SK-N-SH (cell line): ENCODE data around the gene TMEM59. TPM values are rescaled to one million over a fixed set of nuclear protein-coding genes. Genes with fewer than 3 reads are reported as not detected.
"Not testable (repeated sequence)": the region's sequence is repeated elsewhere in the genome, so short reads cannot be mapped to it uniquely, and the experiment has no call there.

Experiments
- CTCF ChIA-PET: fragments of 300-600, 350-600 bp; formaldehyde crosslinking; extraction: SDS; loops from one replicate; lab custom pipeline; 2021; lab: Yijun Ruan, JAX
- POLR2A ChIA-PET: fragments of 350-600 bp; sonication (Branson Sonifier 250); formaldehyde crosslinking; extraction: SDS; loops from one replicate; lab custom pipeline; 2020; ENCODE audit warnings: antibody characterized with exemption, inconsistent platforms; lab: Yijun Ruan, JAX
- DNase-seq: peaks from one replicate; pipeline ENCODE4 v3.0.0; 2012
- H2AFZ ChIP-seq: fragments of 200-600 bp; sonication (generic); 2 replicates; pipeline ENCODE4 v1.8.1; 2016; ENCODE audit warnings: antibody characterized with exemption, mild to moderate bottlenecking, low read depth
- H3F3A ChIP-seq: fragments of 200-600 bp; sonication (generic); replicated peaks from 2 replicates; pipeline ENCODE3; 2016; ENCODE audit warnings: antibody characterized with exemption, mild to moderate bottlenecking; ENCODE audit not compliant: insufficient read depth
- H3K27ac ChIP-seq, 2 experiments: fragments of 200-500 bp in 1 of 2; fragments of 200-600 bp in 1 of 2; sonication (Bioruptor generic) in 1 of 2; sonication (generic), shearing (Covaris generic) in 1 of 2; 2 replicates each; pipeline versions ENCODE4 v1.5.1 to v1.6.1; 2014 to 2016; ENCODE audit warnings: low read depth in 2 of 2, inconsistent platforms in 1 of 2, low read length in 1 of 2, mild to moderate bottlenecking in 1 of 2, mixed read lengths in 1 of 2
- H3K27me3 ChIP-seq: fragments of 200-600 bp; sonication (generic), shearing (Covaris generic); 2 replicates; pipeline ENCODE4 v1.6.1; 2016; ENCODE audit warnings: mixed run types; ENCODE audit not compliant: insufficient read depth
- H3K36me3 ChIP-seq, 2 experiments: fragments of 200-500 bp in 1 of 2; fragments of 200-600 bp in 1 of 2; sonication (Bioruptor generic) in 1 of 2; sonication (generic) in 1 of 2; replicated peaks in 1 of 2; 2 replicates each; pipeline versions ENCODE3 to v1.5.1; 2014 to 2016; ENCODE audit warnings: low read length in 1 of 2, mild to moderate bottlenecking in 1 of 2; ENCODE audit not compliant: insufficient read depth in 2 of 2, control insufficient read depth in 1 of 2
- H3K4me1 ChIP-seq, 2 experiments: fragments of 200-500 bp in 1 of 2; fragments of 200-600 bp in 1 of 2; sonication (Bioruptor generic) in 1 of 2; sonication (generic), shearing (Covaris generic) in 1 of 2; 2 replicates each; pipeline versions ENCODE4 v1.5.1 to v1.6.1; 2014 to 2016; ENCODE audit warnings: low read depth in 1 of 2, low read length in 1 of 2, mixed run types in 1 of 2; ENCODE audit not compliant: insufficient read depth in 2 of 2, control insufficient read depth in 1 of 2
- H3K4me2 ChIP-seq: fragments of 200-600 bp; sonication (generic), shearing (Covaris generic); 2 replicates; pipeline ENCODE4 v1.6.1; 2017; ENCODE audit warnings: mixed run types
- H3K4me3 ChIP-seq, 2 experiments: fragments of 200-500 bp in 1 of 2; fragments of 200-600 bp in 1 of 2; sonication (Bioruptor generic) in 1 of 2; sonication (generic), shearing (Covaris generic) in 1 of 2; 2 replicates each; pipeline versions ENCODE4 v1.5.1 to v1.8.1; 2014 to 2016; ENCODE audit warnings: low read depth in 2 of 2, inconsistent platforms in 1 of 2, low read length in 1 of 2, mild to moderate bottlenecking in 1 of 2, mixed read lengths in 1 of 2, moderate library complexity in 1 of 2
- H3K79me2 ChIP-seq: fragments of 200-600 bp; sonication (generic); 2 replicates; pipeline ENCODE4 v1.8.1; 2017; ENCODE audit warnings: mild to moderate bottlenecking; ENCODE audit not compliant: insufficient read depth
- H3K9ac ChIP-seq: fragments of 200-600 bp; sonication (generic); 2 replicates; pipeline ENCODE4 v1.6.1; 2017; ENCODE audit warnings: mixed run types
- H3K9me2 ChIP-seq: fragments of 200-600 bp; sonication (generic); 2 replicates; pipeline ENCODE4 v1.6.1; 2017; ENCODE audit warnings: mixed run types
- H3K9me3 ChIP-seq: fragments of 200-600 bp; sonication (generic); 2 replicates; pipeline ENCODE4 v1.6.1; 2017; ENCODE audit warnings: mixed run types, mild to moderate bottlenecking, moderate library complexity
- H4K20me1 ChIP-seq: fragments of 200-600 bp; sonication (generic); 2 replicates; pipeline ENCODE4 v1.6.1; 2017; ENCODE audit warnings: mild to moderate bottlenecking, mixed run types; ENCODE audit not compliant: insufficient read depth
- CHD2 ChIP-seq: fragments of 150-350 bp; IDR thresholded peaks from 2 replicates; pipeline ENCODE4 v1.6.1; 2018; ENCODE audit warnings: low read length; ENCODE audit not compliant: partially characterized antibody
- CTCF ChIP-seq: fragments of 200-600 bp; sonication (generic); IDR thresholded peaks from 2 replicates; pipeline ENCODE4 v1.6.1; 2017; ENCODE audit warnings: antibody characterized with exemption, mild to moderate bottlenecking, moderate library complexity
- EZH2phosphoT487 ChIP-seq: fragments of 200-600 bp; sonication (generic); IDR thresholded peaks from 2 replicates; pipeline ENCODE4 v1.6.1; 2017; ENCODE audit warnings: low read depth, mixed run types, mild to moderate bottlenecking, antibody characterized with exemption, moderate library complexity, borderline replicate concordance
- FOSL2 ChIP-seq: IDR thresholded peaks from 2 replicates; pipeline ENCODE4 v1.4.0; 2012; ENCODE audit warnings: low read depth, mild to moderate bottlenecking, moderate library complexity, borderline replicate concordance
- IRF3 ChIP-seq: fragments of 150-350 bp; IDR thresholded peaks from 2 replicates; pipeline ENCODE4 v1.6.1; 2016; ENCODE audit warnings: mild to moderate bottlenecking, low read depth, low read length
- MEF2A ChIP-seq: IDR thresholded peaks from 2 replicates; pipeline ENCODE4 v1.4.0; 2012; ENCODE audit warnings: low read depth, borderline replicate concordance
- MXI1 ChIP-seq: IDR thresholded peaks from 2 replicates; pipeline ENCODE4 v1.6.1; 2012; ENCODE audit warnings: mild to moderate bottlenecking, low read depth, low read length, improper control_type of control experiment
- NRF1 ChIP-seq: IDR thresholded peaks from 2 replicates; pipeline ENCODE4 v1.6.1; 2012; ENCODE audit warnings: low read depth, mild to moderate bottlenecking, low read length
- PBX3 ChIP-seq: IDR thresholded peaks from 2 replicates; pipeline ENCODE4; 2012
- POLR2AphosphoS5 ChIP-seq: IDR thresholded peaks from 2 replicates; pipeline ENCODE4 v1.6.1; 2012; ENCODE audit warnings: low read depth, low read length
- RCOR1 ChIP-seq: fragments of 150-350 bp; IDR thresholded peaks from 2 replicates; pipeline ENCODE4 v1.6.1; 2017; ENCODE audit warnings: antibody characterized with exemption, low read length
- RFX5 ChIP-seq: IDR thresholded peaks from 2 replicates; pipeline ENCODE4 v1.6.1; 2012; ENCODE audit warnings: mild to moderate bottlenecking, improper control_type of control experiment, low read length
- RXRA ChIP-seq: IDR thresholded peaks from 2 replicates; pipeline ENCODE4 v1.4.0; 2012; ENCODE audit warnings: low read depth, mild to moderate bottlenecking, borderline replicate concordance
- SIN3A ChIP-seq: IDR thresholded peaks from 2 replicates; pipeline ENCODE4 v1.6.1; 2012; ENCODE audit warnings: low read depth, mild to moderate bottlenecking, low read length, moderate library complexity, borderline replicate concordance
- SMC3 ChIP-seq: IDR thresholded peaks from 2 replicates; pipeline ENCODE4 v1.6.1; 2012; ENCODE audit warnings: low read depth, low read length, improper control_type of control experiment
- TCF12 ChIP-seq: IDR thresholded peaks from 2 replicates; pipeline ENCODE4 v1.4.0; 2012
- USF1 ChIP-seq: IDR thresholded peaks from 2 replicates; pipeline ENCODE4 v1.4.0; 2012; ENCODE audit warnings: low read depth, borderline replicate concordance
- WGBS: methylation state at CpG from one replicate; pipeline ENCODE4 v1.1.6; 2017; ENCODE audit warnings: low lambda C conversion rate; 5-methylcytosine and 5-hydroxymethylcytosine counted together
- polyA plus RNA-seq, 3 experiments: library from polyadenylated mRNA; depleted of rRNA; stranded (reverse); fragments of >200 nt; gene quantifications; 2 replicates each; pipeline ENCODE4 v1.2.3, GENCODE V29; 2012

TMEM59 gene
- polyA plus RNA-seq, 1 of the 3 experiments (the other 2 are of a cell fraction) = 249 TPM

- Histone ChIP-seq H3K36me3 (no peaks in the 10 kb centered on the region), H2AFZ (no peak overlapping the region), H3K27me3 (no peaks in the 10 kb centered on the region), H3K4me2 (no peak overlapping the region), H4K20me1 (no peaks in the 10 kb centered on the region), H3K9me2 (no peaks in the 10 kb centered on the region), H3K9me3 (no peaks in the 10 kb centered on the region), H3K4me3 (no peak overlapping the region), H3K27ac (no peak overlapping the region), H3K9ac (no peak overlapping the region), H3K4me1 (peaks cover 0 to 8% of the 10 kb centered on the region in 2 experiments; a peak in 1 of 4 replicates), H3K79me2 (no peaks in the 10 kb centered on the region), H3F3A (no peaks in the 10 kb centered on the region)
- ChIA-PET POLR2A (no interaction called here), CTCF (no interaction called here)
- DNase-seq = no peak
- TF ChIP-seq CHD2 (no peak), TCF12 (no peak)
- WGBS = 85% methylated on average over 1 of the region's 1 CpG
These were observed 54.8 kb downstream of the TMEM59 start for GRCh38 chr1:53998223-53998622.

GRCh38 chr1:53995683-53996082 lies 57.3 kb downstream of the TMEM59 start:
- DNase-seq = no peak
- Histone ChIP-seq H3K4me3 (no peak overlapping the region), H3K4me1 (no peaks in the 10 kb centered on the region), H3K27ac (no peak overlapping the region), H4K20me1 (no peaks in the 10 kb centered on the region), H3K9me3 (no peaks in the 10 kb centered on the region), H3K9ac (no peak overlapping the region), H3K36me3 (no peaks in the 10 kb centered on the region), H2AFZ (no peak overlapping the region), H3K79me2 (no peaks in the 10 kb centered on the region), H3F3A (no peaks in the 10 kb centered on the region), H3K9me2 (no peaks in the 10 kb centered on the region), H3K4me2 (no peak overlapping the region), H3K27me3 (no peaks in the 10 kb centered on the region)
- 56% methylated on average over 1 of the region's 1 CpG for WGBS
- ChIA-PET CTCF (no interaction called here), POLR2A (no interaction called here)
- TF ChIP-seq SIN3A = no peak
- TF ChIP-seq IRF3 = no peak
- TF ChIP-seq RFX5 = no peak
- TF ChIP-seq FOSL2 = no peak
- no peak for TF ChIP-seq MXI1
- no peak for TF ChIP-seq NRF1
- no peak for TF ChIP-seq CTCF
- no peak for TF ChIP-seq TCF12
- TF ChIP-seq SMC3 = no peak
- no peak for TF ChIP-seq RCOR1
- TF ChIP-seq PBX3 = no peak
- no peak for TF ChIP-seq USF1
- no peak for TF ChIP-seq MEF2A
- TF ChIP-seq EZH2phosphoT487 = no peak
- TF ChIP-seq POLR2AphosphoS5 = no peak
- TF ChIP-seq RXRA = no peak

- POLR2A ChIA-PET, H3K4me1 ChIP-seq, H3K4me3 ChIP-seq, H3K27me3 ChIP-seq, DNase-seq, H2AFZ ChIP-seq, H3K27ac ChIP-seq, H3K4me2 ChIP-seq, H3K9me3 ChIP-seq, H3K9me2 ChIP-seq, H4K20me1 ChIP-seq, H3F3A ChIP-seq, H3K79me2 ChIP-seq, H3K36me3 ChIP-seq, H3K9ac ChIP-seq: not testable (repeated sequence)
- CTCF ChIA-PET = interaction anchor here (1.0 kb wide), 1 partner anchor 15 kb away, joined by 4 read pairs; no protein-coding TSS in a partner anchor
- 70% methylated on average over 2 of the region's 2 CpGs for WGBS
These were observed 58.5 kb downstream of the TMEM59 start for GRCh38 chr1:53994516-53994915.
